K562 (cell line): Measurements from ENCODE around the gene ORMDL2. TPM values are rescaled to one million over a fixed set of nuclear protein-coding genes. Genes with fewer than 3 reads are reported as not detected.

ENCODE experiments used
- ATAC-seq: fragments of 200-7000 bp; cut with Tn5 transposase; 3 replicates; pipeline ENCODE4 v1.9.1; 2020; ENCODE audit warnings: moderate library complexity
- BruUV-seq: library from RNA; stranded (reverse); fragments of 400-500 nt; replicated peaks from 2 replicates; lab custom pipeline; 2021; lab: Mats Ljungman, UMichigan
- CTCF ChIA-PET: fragments of 300-600 bp; formaldehyde crosslinking; extraction: SDS; loops from one replicate; lab custom pipeline; 2021; ENCODE audit warnings: low intra/inter-chr PET ratio; lab: Yijun Ruan, JAX
- POLR2A ChIA-PET: fragments of 300-600, 350-650 bp; sonication (Branson Sonifier 250); formaldehyde crosslinking; extraction: SDS; loops from one replicate; lab custom pipeline; 2021; ENCODE audit warnings: antibody characterized with exemption, inconsistent platforms; lab: Yijun Ruan, JAX
- DNase-seq, 4 experiments: peaks; one replicate each; pipeline versions ENCODE4 v3.0.0 to v3.0.0-alpha.2; 2011 to 2018; ENCODE audit warnings: low spot score in 3 of 4, mixed read lengths in 3 of 4; ENCODE audit errors: extremely low read depth in 1 of 4
- FAIRE-seq: peaks from 2 replicates; lab custom pipeline; 2011; peaks lifted over from hg19 to GRCh38; lab: Jason Lieb, UNC
- H2AFZ ChIP-seq: 2 replicates; pipeline ENCODE4 v1.6.0; 2011; ENCODE audit warnings: low read depth, low read length, control low read depth, inconsistent platforms
- H3K27ac ChIP-seq: fragments of 200-600 bp; 3 replicates; pipeline ENCODE4 v1.8.0; 2011; ENCODE audit warnings: low read depth, mild to moderate bottlenecking, control low read depth, inconsistent platforms, low read length, moderate library complexity, mixed read lengths; ENCODE audit errors: extremely low read depth
- H3K27me3 ChIP-seq, 2 experiments: fragments of 300-600 bp in 1 of 2; 2 replicates in 1 of 2; 3 replicates in 1 of 2; pipeline versions ENCODE4 v1.6.0 to v1.8.0; 2011; ENCODE audit warnings: inconsistent platforms in 2 of 2, low read length in 2 of 2, mild to moderate bottlenecking in 1 of 2, mixed read lengths in 1 of 2, moderate library complexity in 1 of 2; ENCODE audit not compliant: control insufficient read depth in 2 of 2, insufficient read depth in 2 of 2
- H3K36me3 ChIP-seq: fragments of 300-600 bp; 3 replicates; pipeline ENCODE4 v1.8.0; 2011; ENCODE audit warnings: mild to moderate bottlenecking, low read length, inconsistent platforms; ENCODE audit not compliant: control insufficient read depth, insufficient read depth
- H3K4me1 ChIP-seq, 2 experiments: fragments of 200-600 bp in 1 of 2; replicated peaks in 1 of 2; 2 replicates in 1 of 2; 3 replicates in 1 of 2; pipeline versions ENCODE4 v1.5.1 to v1.8.0; 2011; ENCODE audit warnings: inconsistent platforms in 2 of 2, low read length in 2 of 2, mild to moderate bottlenecking in 1 of 2, mixed read lengths in 1 of 2, moderate library complexity in 1 of 2; ENCODE audit not compliant: control insufficient read depth in 2 of 2, insufficient read depth in 2 of 2
- H3K4me2 ChIP-seq: 2 replicates; pipeline ENCODE4 v1.6.1; 2011; ENCODE audit warnings: low read length, control low read depth, inconsistent platforms, mixed read lengths; ENCODE audit not compliant: insufficient read depth
- H3K4me3 ChIP-seq: fragments of 200-600 bp; sonication (generic), shearing (Covaris generic); 2 replicates; pipeline ENCODE4 v1.5.1; 2016; ENCODE audit warnings: control low read depth, inconsistent platforms
- H3K79me2 ChIP-seq: fragments of 200-600 bp; 3 replicates; pipeline ENCODE4 v1.8.0; 2011; ENCODE audit warnings: low read length, inconsistent platforms; ENCODE audit not compliant: control insufficient read depth, insufficient read depth
- H3K9ac ChIP-seq, 2 experiments: 2 replicates each; pipeline versions ENCODE4 v1.6.0 to v1.6.1; 2011; ENCODE audit warnings: low read depth in 2 of 2, low read length in 2 of 2, control low read depth in 1 of 2, inconsistent platforms in 1 of 2, mild to moderate bottlenecking in 1 of 2, mixed read lengths in 1 of 2; ENCODE audit not compliant: insufficient read depth in 1 of 2
- H3K9me1 ChIP-seq: one replicate; pipeline ENCODE4 v1.6.0; 2011; ENCODE audit warnings: inconsistent platforms, mild to moderate bottlenecking, low read length, moderate library complexity; ENCODE audit not compliant: control insufficient read depth, insufficient read depth
- H3K9me3 ChIP-seq: replicated peaks from 2 replicates; pipeline ENCODE4 v1.5.1; 2011; ENCODE audit warnings: low read depth, low read length, inconsistent platforms; ENCODE audit not compliant: control insufficient read depth, insufficient read depth
- H4K20me1 ChIP-seq: replicated peaks from 2 replicates; pipeline ENCODE4 v1.6.1; 2011; ENCODE audit warnings: low read length, inconsistent platforms, mixed read lengths; ENCODE audit not compliant: control insufficient read depth, insufficient read depth
- ESRRB ChIP-seq: fragments of 250-450 bp; sonication (Bioruptor Pico); IDR thresholded peaks from 2 replicates; pipeline ENCODE4 v1.5.0; 2020; ENCODE audit warnings: mild to moderate bottlenecking, moderate library complexity, borderline replicate concordance
- GATAD2B ChIP-seq: fragments of 450-650 bp; IDR thresholded peaks from 2 replicates; pipeline ENCODE4 v1.6.1; 2017; ENCODE audit warnings: mild to moderate bottlenecking, borderline replicate concordance
- KDM2B ChIP-seq: fragments of 250-450 bp; sonication (Bioruptor Pico); IDR thresholded peaks from 2 replicates; pipeline ENCODE4 v1.8.0; 2021; ENCODE audit warnings: mild to moderate bottlenecking, moderate library complexity
- NCOA1 ChIP-seq: fragments of 450-650 bp; IDR thresholded peaks from 2 replicates; pipeline ENCODE4 v1.6.1; 2016; ENCODE audit warnings: low read depth
- PCBP2 ChIP-seq: fragments of 200-400 bp; formaldehyde crosslinking; IDR thresholded peaks from 2 replicates; pipeline ENCODE4 v1.6.1; 2018; ENCODE audit warnings: low read length, low read depth, mild to moderate bottlenecking, moderate library complexity; ENCODE audit not compliant: poor library complexity, severe bottlenecking
- PHB2 ChIP-seq: fragments of 450-650 bp; IDR thresholded peaks from 2 replicates; pipeline ENCODE4 v1.6.1; 2017; ENCODE audit warnings: low read depth
- PML ChIP-seq: IDR thresholded peaks from 2 replicates; pipeline ENCODE4 v1.6.1; 2012; ENCODE audit warnings: low read length, inconsistent platforms
- POLR2H ChIP-seq: IDR thresholded peaks from 2 replicates; pipeline ENCODE4 v1.6.1; 2016; ENCODE audit warnings: missing genetic modification characterization, low read depth, mild to moderate bottlenecking, control low read depth, missing compliant biosample characterization, moderate library complexity
- RFX5 ChIP-seq: IDR thresholded peaks from 2 replicates; pipeline ENCODE4 v1.6.1; 2011; ENCODE audit warnings: low read depth, mild to moderate bottlenecking, improper control_type of control experiment, low read length
- SIN3A ChIP-seq, 2 experiments: fragments of 150-350 bp in 1 of 2; IDR thresholded peaks; 2 replicates each; pipeline ENCODE4 v1.6.1; 2011 to 2016; ENCODE audit warnings: borderline replicate concordance in 2 of 2, low read depth in 2 of 2, low read length in 2 of 2, mild to moderate bottlenecking in 2 of 2, moderate library complexity in 2 of 2; ENCODE audit not compliant: control insufficient read depth in 1 of 2
- ZNF140 ChIP-seq: fragments of 250-450 bp; sonication (Bioruptor Pico); IDR thresholded peaks from 2 replicates; pipeline ENCODE4 v1.8.0; 2021; ENCODE audit warnings: moderate library complexity, mild to moderate bottlenecking, inconsistent platforms
- WGBS: fragments of 100-300 bp; shearing (Covaris generic); methylation state at CpG from one replicate; pipeline ENCODE4 v1.1.6; 2016; ENCODE audit warnings: low coverage, mixed read lengths; ENCODE audit not compliant: insufficient coverage; ENCODE audit errors: missing lambda C conversion rate; 5-methylcytosine and 5-hydroxymethylcytosine counted together
- in situ Hi-C: fragments of 300-500 bp; cut with MboI; formaldehyde crosslinking; loops from 4 replicates; pipeline ENCODE4 v1.15.0; 2018; ENCODE audit warnings: inconsistent platforms, mixed read lengths
- intact Hi-C: fragments of 100-400 bp; cut with micrococcal nuclease; formaldehyde crosslinking; loops from 2 replicates; pipeline ENCODE4 v1.14.2; 2022
- polyA plus RNA-seq, 8 experiments: library from polyadenylated mRNA; depleted of rRNA in 4 of 8; stranded (reverse) in 5 of 8; unstranded in 3 of 8; fragments of >200 nt; fragmentation: Nextera tagmentation in 2 of 8; fragmentation: Illumina TruSeq in 1 of 8; extraction: Ambion mirVana in 2 of 8; extraction: Trizol in 1 of 8; gene quantifications; 2 replicates each; pipeline versions ENCODE4 v1.2.1 to v1.2.3, GENCODE V29; 2011 to 2014; ENCODE audit warnings: inconsistent platforms in 1 of 8, missing spikeins in 1 of 8
- total RNA-seq, 7 experiments: library from RNA; depleted of rRNA in 6 of 7; stranded (reverse); fragments of >200 nt in 6 of 7; fragmentation: Illumina TruSeq in 2 of 7; extraction: Trizol in 2 of 7; gene quantifications; 2 replicates each; pipeline versions ENCODE4 v1.2.1 to v1.2.3, GENCODE V29; 2011 to 2021; ENCODE audit warnings: low replicate concordance in 1 of 7
- TF ChIP-seq, protein P1 (sequence below): fragments of 450-650 bp; formaldehyde crosslinking; IDR thresholded peaks from 2 replicates; pipeline ENCODE4 v1.4.0; 2022; ENCODE audit warnings: mild to moderate bottlenecking, moderate library complexity
- TF ChIP-seq, protein P2 (sequence below), 3 experiments: IDR thresholded peaks in 2 of 3; conservative IDR thresholded peaks in 1 of 3; 2 replicates each; pipeline ENCODE4 v1.5.1; 2011 to 2012; ENCODE audit warnings: low read length in 3 of 3, mild to moderate bottlenecking in 3 of 3, control low read depth in 2 of 3, improper control_type of control experiment in 1 of 3, inconsistent platforms in 1 of 3, low read depth in 1 of 3, mixed read lengths in 1 of 3, moderate library complexity in 1 of 3; ENCODE audit not compliant: insufficient read depth in 2 of 3

Gene ORMDL2
- total and polyA plus RNA-seq, 9 of the 15 experiments (the other 6 are each of a cell fraction or from before 2014, with no cell fraction given): 9.9 to 113 (median 34.4) TPM

DNA sequence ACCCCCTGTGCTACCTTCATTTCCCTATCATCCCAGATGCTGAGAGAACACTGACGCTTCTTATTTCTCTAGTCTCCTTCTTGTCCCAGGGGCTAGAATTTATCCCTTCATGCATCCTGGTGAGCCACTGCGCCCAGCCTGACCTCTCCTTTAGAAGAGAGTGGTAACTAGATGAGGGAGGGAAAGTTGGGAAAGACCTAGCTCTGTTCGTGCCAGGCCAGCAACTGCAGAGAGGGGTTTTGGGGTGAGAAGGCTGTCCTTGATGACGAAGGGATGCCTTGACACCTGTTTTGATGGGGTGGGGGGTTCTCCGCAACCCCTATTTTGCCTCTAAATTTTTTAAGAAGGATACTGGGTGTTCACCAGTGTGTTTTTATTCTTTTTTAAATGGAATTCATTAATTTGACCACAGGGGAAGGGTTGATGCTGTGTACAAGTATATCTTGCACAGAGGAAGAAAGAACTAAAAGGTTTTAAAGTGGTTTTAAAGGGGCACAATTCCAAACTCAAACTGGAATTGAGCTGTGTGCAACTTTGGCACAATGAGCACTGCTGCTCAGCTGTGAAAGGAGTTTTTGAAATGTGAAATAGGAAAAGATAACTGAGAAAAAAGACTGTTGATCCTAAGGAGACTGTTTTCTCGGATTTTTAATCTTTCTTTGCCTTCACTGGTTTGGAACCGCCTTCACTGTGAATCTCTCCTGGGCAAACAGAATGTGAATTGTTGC is 31.9 kb downstream of the ORMDL2 start:
- Histone ChIP-seq H3K9me1 (no peaks in the 10 kb centered on the region), H3K9ac (no peak overlapping the region), H3K36me3 (no peaks in the 10 kb centered on the region), H3K4me3 (no peak overlapping the region), H3K27me3 (no peaks in the 10 kb centered on the region), H3K27ac (no peak overlapping the region), H2AFZ (peak overlapping the region; percentile 67), H3K4me1 (peaks cover 8 to 16% of the 10 kb centered on the region in 2 experiments; a peak in 4 of 5 replicates), H3K79me2 (peaks cover 3% of the 10 kb centered on the region; the same call in 1 of the 3 replicates), H4K20me1 (no peaks in the 10 kb centered on the region), H3K9me3 (no peaks in the 10 kb centered on the region), H3K4me2 (no peak overlapping the region)
- WGBS: 63% methylated on average over 7 of the region's 7 CpGs
- no peak for DNase-seq
- TF ChIP-seq, protein P1, sequence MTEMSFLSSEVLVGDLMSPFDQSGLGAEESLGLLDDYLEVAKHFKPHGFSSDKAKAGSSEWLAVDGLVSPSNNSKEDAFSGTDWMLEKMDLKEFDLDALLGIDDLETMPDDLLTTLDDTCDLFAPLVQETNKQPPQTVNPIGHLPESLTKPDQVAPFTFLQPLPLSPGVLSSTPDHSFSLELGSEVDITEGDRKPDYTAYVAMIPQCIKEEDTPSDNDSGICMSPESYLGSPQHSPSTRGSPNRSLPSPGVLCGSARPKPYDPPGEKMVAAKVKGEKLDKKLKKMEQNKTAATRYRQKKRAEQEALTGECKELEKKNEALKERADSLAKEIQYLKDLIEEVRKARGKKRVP (CRISPR knock-in tag): no peak
- no TSS peak for BruUV-seq
- FAIRE-seq: no peak
- POLR2A ChIA-PET: no interaction called here
- ATAC-seq: no peak
- CTCF ChIA-PET: no interaction called here
- in situ Hi-C loops (no loop called here), intact Hi-C loops (no loop called here)

DNA sequence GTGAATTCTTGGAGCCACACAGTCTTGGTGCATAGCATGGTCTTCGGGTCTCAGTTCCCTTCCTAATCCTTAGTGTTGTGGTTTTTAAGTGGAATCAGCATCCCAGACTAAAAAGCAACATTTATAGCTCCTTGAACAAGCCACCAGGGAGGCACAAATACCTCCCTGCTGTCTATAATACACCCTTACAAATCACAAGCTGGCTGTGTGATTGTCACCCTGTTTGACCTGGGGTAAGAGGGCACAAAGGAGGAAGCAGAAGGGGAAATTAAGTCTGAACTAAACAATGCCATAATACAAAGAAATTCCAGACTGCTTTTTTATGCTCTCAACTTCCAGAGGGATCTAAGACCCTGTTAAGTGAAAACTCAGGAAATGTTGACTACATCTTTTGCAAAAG is 32.6 kb downstream of the ORMDL2 start:
- ChIA-PET POLR2A (no interaction called here), CTCF (no interaction called here)
- ATAC-seq (no peak), DNase-seq (no peak), FAIRE-seq (no peak)
- Histone ChIP-seq H3K9me3 (no peaks in the 10 kb centered on the region), H3K79me2 (peaks cover 3% of the 10 kb centered on the region; the same call in 1 of the 3 replicates), H3K27ac (no peak overlapping the region), H2AFZ (peak overlapping the region; percentile 67; the same call in 1 of the 2 replicates), H3K4me2 (no peak overlapping the region), H3K4me1 (peaks cover 8 to 16% of the 10 kb centered on the region in 2 experiments; a peak in 4 of 5 replicates), H4K20me1 (no peaks in the 10 kb centered on the region), H3K4me3 (no peak overlapping the region), H3K27me3 (no peaks in the 10 kb centered on the region), H3K9me1 (no peaks in the 10 kb centered on the region), H3K9ac (no peak overlapping the region), H3K36me3 (no peaks in the 10 kb centered on the region)
- intact Hi-C loops (no loop called here), in situ Hi-C loops (no loop called here)
- 6% methylated on average over 1 of the region's 1 CpG for WGBS
- BruUV-seq: no TSS peak
- TF ChIP-seq SIN3A (IDR thresholded peaks at IDR 0.05; ENCODE audit: borderline replicate concordance in 2 of 2, control insufficient read depth in 1 of 2, low read depth in 2 of 2, low read length in 2 of 2) (no peak), ZNF140 (no peak), NCOA1 (no peak), RFX5 (no peak), POLR2H (no peak), PCBP2 (no peak), PML (no peak), PHB2 (no peak), ESRRB (CRISPR knock-in tag) (no peak), KDM2B (no peak), GATAD2B (no peak)
- TF ChIP-seq, protein P2, sequence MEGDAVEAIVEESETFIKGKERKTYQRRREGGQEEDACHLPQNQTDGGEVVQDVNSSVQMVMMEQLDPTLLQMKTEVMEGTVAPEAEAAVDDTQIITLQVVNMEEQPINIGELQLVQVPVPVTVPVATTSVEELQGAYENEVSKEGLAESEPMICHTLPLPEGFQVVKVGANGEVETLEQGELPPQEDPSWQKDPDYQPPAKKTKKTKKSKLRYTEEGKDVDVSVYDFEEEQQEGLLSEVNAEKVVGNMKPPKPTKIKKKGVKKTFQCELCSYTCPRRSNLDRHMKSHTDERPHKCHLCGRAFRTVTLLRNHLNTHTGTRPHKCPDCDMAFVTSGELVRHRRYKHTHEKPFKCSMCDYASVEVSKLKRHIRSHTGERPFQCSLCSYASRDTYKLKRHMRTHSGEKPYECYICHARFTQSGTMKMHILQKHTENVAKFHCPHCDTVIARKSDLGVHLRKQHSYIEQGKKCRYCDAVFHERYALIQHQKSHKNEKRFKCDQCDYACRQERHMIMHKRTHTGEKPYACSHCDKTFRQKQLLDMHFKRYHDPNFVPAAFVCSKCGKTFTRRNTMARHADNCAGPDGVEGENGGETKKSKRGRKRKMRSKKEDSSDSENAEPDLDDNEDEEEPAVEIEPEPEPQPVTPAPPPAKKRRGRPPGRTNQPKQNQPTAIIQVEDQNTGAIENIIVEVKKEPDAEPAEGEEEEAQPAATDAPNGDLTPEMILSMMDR (IDR thresholded peaks at IDR 0.05 in 2 of 3, conservative IDR thresholded peaks at IDR 0.05 in 1 of 3; ENCODE audit: insufficient read depth in 2 of 3, low read depth in 1 of 3, low read length in 3 of 3): no peak
